Measurements from ENCODE around the gene SPAG5. TPM values are rescaled to one million over a fixed set of nuclear protein-coding genes. Genes with fewer than 3 reads are reported as not detected.

SPAG5 gene
- total RNA-seq, 1 experiment from 2014 or later: 33.5 TPM

DNA sequence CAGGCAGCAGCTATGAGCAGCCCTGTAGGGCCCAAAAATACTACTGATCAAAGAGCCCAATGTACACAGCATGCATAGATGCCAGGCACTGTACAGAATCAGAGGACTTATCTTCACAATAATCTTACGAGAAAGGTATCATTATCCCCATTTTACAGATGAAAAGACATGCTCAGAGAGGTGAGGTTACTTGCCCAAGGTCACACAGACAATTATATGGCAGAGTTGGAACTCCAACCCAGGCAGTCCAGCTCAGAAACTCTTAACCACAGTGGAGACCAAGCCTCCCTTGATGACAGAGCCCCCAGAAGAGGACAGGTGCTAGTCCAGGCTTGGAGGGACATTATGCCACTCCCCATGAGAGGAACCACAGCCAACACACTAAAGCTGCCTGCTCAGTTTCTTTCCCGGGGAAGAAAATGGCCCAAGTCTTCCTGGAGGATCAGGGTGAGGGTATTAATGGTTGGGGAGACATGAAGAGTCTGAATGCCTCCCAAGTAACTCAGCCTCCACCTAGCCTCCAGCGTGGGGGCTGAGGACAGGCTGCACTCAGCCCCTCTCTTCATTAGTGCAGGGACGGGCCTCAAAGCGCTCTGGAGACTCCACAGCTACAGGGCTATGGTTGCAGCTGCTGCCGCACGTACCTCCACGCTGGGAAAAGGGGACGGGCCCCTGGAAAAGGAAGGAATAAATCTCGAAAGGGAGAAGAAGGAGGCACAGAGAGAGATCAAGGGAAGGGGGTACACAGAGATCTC, 47.2 kb downstream of the SPAG5 start:
- DNase-seq (ENCODE audit: low read depth, low spot score): no peak
- in situ Hi-C loops (cut with HindIII; ENCODE audit: low pct_unique_long_range_greater_than_20kb, low sequenced_read_pairs): no loop called here

DNA sequence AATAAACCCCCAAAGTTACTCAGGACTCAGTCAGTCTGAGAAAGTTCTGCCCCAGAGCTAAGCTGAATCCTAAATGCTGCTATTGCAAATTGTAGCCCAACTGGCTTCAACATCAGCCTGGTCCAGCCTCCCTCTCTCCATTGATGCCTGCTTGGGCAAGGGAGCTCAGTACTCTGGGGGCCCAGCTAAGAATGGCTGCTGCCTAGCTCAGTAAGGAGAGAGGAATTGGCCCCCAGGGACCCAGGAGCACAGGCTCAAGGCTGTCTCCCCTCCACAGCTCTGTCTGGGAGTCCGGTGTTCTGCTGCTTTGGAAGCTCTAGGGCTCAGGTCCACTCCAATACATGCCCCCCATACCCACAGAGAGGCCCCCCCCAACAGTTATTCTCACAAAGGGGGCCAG, 48.0 kb downstream of the SPAG5 start:
- no peak for DNase-seq (ENCODE audit: low read depth, low spot score)

DNA sequence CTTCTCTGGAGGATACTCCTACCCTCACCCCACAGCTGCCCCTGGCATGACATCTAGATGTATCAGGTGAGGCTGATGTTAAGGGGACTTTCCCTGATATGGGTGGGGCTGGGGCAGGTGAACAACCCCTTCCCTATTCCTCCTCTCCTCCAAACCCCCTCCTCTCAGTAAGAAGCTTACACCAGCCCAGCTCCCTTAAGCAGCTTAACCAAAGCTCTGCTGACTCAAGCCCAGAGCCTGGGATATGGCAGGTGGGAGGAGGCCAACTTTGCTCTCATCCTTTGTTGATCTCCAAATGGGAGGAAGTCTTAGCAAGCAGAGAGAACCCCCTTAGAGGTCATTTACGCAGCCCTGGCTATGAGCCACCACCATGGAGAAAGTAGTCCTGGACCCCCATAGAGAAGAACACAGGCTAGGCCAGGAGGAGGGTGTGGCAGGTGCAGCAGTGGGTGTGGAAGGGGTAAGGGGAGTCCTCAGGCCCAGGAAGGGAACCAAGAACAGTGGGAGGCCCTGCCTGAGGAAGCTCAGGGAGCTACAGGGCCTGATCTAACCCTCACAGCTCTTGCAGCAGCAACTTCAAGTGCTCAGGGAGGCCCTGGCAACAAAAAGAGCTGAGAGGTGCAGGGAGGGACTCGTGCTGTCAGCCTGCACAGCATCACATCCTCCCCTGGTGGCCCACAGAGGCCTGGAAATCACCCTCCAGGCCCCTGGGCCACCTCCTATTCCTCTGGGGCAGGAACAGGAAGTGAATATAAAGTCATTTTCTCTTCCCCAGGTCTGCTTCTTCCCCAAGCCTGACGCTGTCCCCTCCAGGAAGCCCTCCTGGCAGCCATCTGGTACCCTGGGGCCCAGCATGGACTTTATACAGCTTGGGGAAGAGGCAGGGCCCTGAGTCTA, 49.3 kb downstream of the SPAG5 start:
- no peak for DNase-seq (ENCODE audit: low read depth, low spot score)
- in situ Hi-C loops (cut with HindIII; ENCODE audit: low pct_unique_long_range_greater_than_20kb, low sequenced_read_pairs): no loop called here

More for the DNA sequence above, 48.0 kb downstream of the SPAG5 start:
- in situ Hi-C loops (cut with HindIII; ENCODE audit: low pct_unique_long_range_greater_than_20kb, low sequenced_read_pairs): no loop called here

DNA sequence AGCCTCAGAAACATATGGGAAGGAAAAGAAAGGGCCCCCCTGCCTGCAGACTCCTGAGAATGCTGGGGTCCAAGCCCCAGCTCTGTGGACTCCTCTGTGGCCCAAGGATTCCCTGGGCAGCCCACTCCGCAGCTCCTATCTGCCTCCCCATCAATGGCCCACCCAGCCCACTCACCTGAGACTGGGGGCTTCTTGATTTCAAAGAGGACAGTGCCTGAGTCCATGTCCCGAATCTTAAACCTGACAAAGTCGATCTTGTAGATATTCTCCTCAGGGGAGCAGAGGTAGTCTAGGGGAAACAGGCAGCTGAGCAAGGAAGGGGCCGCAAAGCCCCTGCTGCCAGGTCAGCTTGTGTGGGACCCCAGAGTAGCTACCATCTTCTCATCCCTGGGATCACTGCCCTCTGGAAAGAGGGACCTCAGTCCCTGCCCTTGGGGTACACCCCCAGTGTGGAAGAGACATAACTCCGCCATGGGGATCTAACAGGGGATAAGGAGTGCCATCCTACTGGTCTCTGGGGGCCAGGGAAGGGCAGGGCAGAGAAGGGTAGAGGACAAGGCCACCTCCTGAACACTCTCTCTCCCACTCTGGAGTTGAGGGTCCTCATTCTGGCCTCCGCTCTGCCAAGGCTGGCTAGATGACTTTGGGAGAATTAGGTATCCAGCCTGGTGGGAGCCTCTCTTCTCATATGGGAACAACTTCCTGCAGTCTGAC, 50.3 kb downstream of the SPAG5 start:
- in situ Hi-C loops (cut with HindIII; ENCODE audit: low pct_unique_long_range_greater_than_20kb, low sequenced_read_pairs): no loop called here
- DNase-seq (ENCODE audit: low read depth, low spot score): no peak

DNA sequence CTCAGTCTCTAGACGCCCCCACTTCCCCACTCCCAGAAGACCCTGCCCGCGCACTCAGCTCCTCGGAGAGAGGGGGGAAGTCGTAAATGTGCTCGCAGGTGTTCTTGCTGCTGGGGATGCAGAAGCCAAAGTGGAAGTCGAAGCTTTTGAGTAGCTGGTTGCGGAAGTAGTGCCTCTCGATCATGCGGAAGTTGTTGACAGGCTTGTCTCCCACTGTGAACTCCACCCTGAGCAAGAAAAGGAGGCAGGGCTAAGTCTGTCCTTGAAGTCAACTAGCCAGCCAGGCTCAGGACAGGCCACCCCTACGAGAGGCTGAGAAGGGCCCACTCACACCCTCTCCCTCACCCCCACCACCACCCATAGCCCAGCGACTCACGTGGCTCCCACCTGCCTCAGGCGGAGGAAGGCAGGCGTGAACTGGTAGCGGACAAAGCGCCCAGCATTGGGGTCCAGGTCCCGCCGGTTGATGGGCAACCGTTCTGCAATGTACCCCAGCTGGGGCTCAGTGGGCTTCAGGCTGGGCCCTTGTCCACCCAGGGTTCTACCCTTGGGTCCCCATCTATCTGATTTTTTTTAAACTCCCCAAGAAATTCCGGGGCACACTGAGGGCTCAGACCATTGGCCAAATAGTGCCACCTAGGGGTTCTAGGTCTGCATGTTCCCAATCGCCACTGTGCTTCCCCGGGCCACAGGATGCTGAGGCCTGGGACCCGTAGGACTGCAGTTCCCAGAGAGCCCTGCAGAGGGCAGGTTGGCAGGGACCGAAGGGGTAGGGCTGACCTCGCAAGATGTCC, 51.0 kb downstream of the SPAG5 start:
- peak; percentile 86 for DNase-seq (ENCODE audit: low read depth, low spot score)
- in situ Hi-C loops (cut with HindIII; ENCODE audit: low pct_unique_long_range_greater_than_20kb, low sequenced_read_pairs): no loop called here

DNA sequence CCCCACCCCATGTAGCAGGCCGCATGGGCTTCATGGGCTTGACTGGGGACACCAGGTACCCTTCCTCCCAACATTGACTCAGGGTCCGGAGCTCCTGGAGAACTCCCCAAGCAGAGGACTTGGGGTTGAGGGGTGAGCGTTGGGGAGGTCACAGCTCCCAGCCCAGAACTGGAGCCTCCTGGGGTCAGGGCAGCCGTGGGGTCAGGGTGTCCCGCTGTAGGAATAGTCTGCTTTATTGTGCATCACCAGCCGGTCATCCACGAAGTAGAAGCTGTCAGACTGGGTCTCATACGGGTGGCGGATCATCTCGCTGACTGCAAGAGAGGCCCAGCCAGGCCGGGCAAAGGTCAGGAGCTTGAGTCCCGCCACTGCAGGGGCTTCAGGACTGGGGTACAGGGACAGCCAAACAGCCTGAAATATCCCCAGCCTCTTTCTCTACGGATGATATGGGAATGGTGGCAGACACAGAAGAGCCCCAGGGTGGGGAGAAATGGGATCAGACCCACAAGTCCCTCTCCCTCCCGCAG, 51.7 kb downstream of the SPAG5 start:
- DNase-seq (ENCODE audit: low read depth, low spot score): no peak
- in situ Hi-C loops (cut with HindIII; ENCODE audit: low pct_unique_long_range_greater_than_20kb, low sequenced_read_pairs): no loop called here

DNA sequence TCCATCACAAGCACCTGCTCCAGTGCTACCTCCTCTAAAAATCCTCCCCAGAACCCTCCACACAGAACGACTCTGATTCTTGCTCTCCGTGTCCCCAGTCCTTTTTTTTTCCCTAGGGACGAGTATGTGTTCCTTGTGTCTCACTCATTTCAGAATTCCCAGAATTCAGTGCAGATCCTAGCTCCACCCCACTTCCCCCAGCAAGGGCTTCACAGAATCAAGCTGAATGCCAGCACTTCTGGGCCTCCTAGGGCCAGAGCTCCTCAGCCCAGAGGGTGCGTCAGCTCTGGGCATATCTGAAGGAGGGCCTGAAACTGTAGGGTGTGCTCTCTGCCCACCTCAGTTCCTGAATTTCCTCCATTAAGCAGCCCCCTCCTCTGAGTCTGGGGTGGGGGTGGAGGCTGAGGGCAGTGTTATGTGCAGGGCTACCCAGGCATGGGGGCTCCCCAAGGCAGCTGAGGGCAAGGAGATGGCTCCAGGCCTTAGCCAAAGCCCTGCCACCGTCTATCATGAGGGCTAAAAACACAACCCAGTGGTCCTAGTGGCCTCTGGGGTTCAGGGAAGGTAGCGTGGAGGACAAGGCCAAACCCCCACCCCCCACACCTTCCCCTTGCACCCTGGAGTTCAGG, 52.9 kb downstream of the SPAG5 start:
- in situ Hi-C loops (cut with HindIII; ENCODE audit: low pct_unique_long_range_greater_than_20kb, low sequenced_read_pairs): no loop called here
- DNase-seq (ENCODE audit: low read depth, low spot score): peak; percentile 21

DNA sequence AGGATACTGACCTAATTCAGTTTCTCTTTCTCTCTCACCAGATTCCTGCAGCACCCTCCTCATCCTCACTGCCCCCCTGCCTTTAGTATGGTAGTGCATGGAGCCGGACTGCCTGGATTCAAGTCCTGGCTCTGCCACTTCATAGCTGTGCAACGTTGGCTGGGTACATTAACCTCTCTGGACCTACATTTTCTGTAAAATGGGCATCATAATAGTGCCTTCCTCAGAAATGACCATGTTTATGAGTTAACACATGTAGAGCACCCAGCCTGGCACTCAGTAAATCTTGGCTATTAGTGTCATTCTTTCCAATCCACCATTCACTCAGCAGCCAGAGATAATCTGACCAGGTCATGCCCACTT, 53.7 kb downstream of the SPAG5 start:
- in situ Hi-C loops (cut with HindIII; ENCODE audit: low pct_unique_long_range_greater_than_20kb, low sequenced_read_pairs): no loop called here
- DNase-seq (ENCODE audit: low read depth, low spot score): no peak

DNA sequence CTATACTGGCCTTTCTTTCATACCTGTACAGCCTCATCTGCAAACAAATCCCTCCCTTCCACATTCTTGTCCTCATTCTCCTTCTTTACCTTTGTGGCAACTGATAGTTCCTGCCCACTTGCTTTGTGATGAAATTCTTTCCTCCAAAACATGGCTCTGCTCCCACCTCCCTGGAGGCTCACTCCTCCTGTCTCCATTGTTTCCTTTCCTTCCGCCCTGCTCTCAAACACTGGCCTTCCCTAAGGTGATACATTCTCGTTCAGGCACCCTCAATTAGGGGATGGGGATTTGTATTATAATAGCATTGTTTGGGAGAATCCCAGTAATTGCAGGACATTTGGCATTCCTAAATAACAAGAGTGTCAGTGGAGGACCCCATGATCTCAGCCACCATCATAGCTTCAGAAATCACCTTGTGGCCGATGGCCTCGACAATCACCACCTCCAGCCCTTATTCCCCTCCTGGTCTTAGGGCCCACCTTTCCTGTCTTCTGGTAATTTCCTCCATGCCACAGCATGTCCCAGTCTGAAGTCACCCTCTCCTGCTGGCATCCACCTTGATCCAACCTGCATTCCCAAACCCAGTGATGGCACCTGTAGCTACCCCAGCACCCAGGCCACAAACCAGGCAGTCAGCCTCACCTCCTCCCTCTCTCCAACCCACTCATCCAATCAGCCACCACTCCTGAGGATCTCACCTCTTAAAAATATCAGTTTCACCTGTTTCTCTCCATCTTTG, 54.3 kb downstream of the SPAG5 start:
- in situ Hi-C loops (cut with HindIII; ENCODE audit: low pct_unique_long_range_greater_than_20kb, low sequenced_read_pairs): no loop called here
- DNase-seq (ENCODE audit: low read depth, low spot score): no peak

DNA sequence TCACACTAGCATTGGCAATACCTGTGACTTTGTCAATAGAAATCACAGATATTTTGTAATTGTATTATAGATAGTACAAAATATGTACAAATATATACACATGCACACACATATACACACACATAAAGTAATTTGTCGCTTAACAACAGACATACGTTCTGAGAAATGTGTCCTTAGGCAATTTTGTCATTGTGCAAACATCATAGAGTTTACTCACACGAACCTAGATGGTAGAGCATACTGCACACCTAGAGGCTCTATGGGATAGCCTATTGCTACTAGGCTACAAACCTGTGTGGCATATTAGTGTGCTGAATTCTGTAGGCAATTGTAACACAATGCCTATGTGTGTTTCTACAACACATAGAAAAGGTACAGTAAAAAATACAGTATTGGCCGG, 57.4 kb downstream of the SPAG5 start:
- DNase-seq (ENCODE audit: low read depth, low spot score): no peak
- in situ Hi-C loops (cut with HindIII; ENCODE audit: low pct_unique_long_range_greater_than_20kb, low sequenced_read_pairs): no loop called here

DNA sequence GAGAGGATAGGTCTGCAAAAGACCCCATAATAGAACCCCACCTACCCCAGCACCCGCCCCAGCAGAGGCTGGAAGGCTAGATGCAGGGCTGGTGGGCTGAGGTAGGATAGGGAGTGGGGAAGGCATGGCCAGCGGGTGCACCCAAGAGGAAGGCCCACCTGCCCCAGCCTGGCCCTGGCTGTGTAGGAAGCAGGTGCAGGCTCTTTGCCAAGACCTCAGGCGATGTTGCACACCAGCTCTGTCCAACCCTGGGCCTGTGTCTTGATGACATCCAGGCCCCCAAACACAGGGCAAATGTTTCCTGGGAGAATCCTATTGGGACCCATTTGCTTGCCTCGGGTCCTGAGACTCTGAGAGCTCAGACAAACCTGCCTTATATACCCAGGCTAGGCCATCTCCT, 58.6 kb downstream of the SPAG5 start:
- DNase-seq (ENCODE audit: low read depth, low spot score): no peak
- in situ Hi-C loops (cut with HindIII; ENCODE audit: low pct_unique_long_range_greater_than_20kb, low sequenced_read_pairs): no loop called here

DNA sequence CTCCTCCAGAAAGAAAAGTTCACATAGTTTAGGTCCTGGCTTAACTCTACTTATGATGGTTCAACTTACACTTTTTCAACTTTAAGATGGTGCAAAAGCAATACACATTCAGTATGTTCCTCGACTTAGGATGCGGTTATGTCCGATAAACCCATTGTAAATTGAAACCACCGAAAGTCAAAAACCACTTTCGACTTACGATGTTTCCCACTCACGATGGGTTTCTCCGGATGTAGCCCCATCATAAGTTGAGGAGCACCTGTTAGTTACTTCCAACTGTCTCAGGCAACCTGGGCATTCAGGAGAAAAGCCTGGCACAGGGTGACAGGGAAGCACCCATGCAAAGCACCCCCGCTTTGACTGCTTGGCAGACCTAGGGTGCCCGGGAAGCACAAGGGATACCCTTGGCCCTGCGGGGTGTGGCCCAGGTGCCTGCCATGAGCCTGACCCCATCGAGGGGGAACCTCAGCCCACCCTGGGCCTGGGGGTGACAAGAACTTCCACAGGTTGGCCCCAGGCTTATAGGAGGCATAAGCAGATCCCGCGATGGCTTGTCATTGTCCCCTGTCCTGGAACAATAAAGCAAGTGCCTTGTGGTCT, 60.4 kb downstream of the SPAG5 start:
- in situ Hi-C loops (cut with HindIII; ENCODE audit: low pct_unique_long_range_greater_than_20kb, low sequenced_read_pairs): no loop called here
- no peak for DNase-seq (ENCODE audit: low read depth, low spot score)

DNA sequence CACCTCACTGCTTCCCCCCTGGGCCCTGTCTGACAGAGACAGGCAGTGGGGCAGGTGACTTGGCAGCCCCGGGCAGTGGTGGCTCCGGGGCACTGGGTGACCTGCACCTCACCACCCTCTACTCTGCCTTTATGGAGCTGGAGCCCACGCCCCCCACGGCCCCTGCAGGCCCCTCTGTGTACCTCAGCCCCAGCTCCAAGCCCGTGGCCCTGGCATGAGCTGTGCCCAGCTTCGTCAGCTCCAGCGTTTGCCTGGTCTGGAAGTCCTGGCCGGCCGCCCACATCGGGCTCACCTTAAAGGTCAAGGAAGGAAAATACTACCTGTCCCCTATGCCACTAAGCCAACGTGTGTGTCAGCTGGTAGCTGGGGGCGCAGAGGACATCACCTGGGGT, 61.6 kb downstream of the SPAG5 start:
- DNase-seq (ENCODE audit: low read depth, low spot score): no peak
- in situ Hi-C loops (cut with HindIII; ENCODE audit: low pct_unique_long_range_greater_than_20kb, low sequenced_read_pairs): no loop called here

DNA sequence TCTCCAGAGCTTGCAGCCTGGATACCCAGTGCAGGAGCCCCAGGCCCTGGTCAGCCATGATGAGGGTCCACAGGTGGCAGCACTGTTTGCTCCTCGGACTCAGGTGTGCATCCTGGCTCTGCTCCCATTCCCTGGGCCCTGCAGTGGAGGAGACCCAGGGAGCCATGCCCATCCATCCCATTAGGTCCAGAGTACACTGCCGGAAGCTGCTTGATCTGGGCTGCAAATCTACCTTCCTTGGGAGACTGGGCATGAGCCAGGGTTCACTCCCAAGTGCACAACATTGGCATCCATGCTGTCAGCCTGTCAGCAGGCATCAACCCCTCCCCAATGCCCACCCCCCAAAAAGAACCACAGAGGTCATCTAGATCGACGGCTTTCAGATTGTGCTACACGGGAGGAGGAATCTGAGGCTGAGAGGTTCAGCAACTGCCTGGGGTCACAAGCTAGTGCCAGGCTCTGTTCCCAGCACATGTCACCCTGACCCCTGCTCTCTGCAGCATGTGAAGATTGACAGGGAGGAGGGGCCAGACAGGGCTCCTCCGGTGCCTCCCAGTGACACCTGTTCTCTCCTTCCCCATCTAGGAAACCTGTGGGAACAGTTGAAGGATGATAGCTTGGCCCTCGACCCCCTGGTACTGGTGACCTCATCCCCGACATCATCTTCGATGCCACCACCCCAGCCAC, 62.1 kb downstream of the SPAG5 start:
- DNase-seq (ENCODE audit: low read depth, low spot score): no peak
- in situ Hi-C loops (cut with HindIII; ENCODE audit: low pct_unique_long_range_greater_than_20kb, low sequenced_read_pairs): no loop called here

DNA sequence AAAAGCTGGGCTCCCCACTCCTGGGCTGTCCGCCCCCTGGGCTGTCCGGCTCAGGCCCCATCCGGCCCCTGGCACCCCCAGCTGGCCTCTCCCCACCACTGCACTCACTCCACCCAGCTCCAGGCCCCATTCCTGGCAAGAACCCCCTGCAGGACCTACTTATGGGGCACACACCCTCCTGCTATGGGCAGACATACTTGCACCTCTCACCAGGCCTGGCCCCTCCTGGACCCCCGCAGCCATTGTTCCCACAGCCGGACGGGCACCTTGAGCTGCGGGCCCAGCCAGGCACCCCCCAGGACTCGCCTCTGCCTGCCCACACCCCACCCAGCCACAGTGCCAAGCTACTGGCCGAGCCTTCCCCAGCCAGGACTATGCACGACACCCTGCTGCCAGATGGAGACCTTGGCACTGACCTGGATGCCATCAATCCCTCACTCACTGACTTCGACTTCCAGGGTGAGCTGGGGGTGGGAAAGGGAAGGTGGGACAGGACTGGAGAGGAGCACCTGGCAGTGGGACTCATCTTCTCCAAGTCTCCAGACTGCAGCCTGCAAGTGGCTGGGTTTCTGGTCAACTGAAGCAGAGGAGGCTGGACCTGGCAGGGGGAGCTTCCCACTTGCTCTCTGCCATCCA, 64.0 kb downstream of the SPAG5 start:
- in situ Hi-C loops (cut with HindIII; ENCODE audit: low pct_unique_long_range_greater_than_20kb, low sequenced_read_pairs): no loop called here
- no peak for DNase-seq (ENCODE audit: low read depth, low spot score)
